Regular cardiac myocyte (primary cell): Measurements from ENCODE around the gene TLX2. TPM values are rescaled to one million over a fixed set of nuclear protein-coding genes. Genes with fewer than 3 reads are reported as not detected.

Experiments
- total RNA-seq: library from RNA; depleted of rRNA; stranded (reverse); fragments of >200 nt; gene quantifications from 2 replicates; pipeline ENCODE4 v1.2.3, GENCODE V29; 2014

TLX2 gene
- total RNA-seq: under 0.01 TPM in 1 of 2 replicates, not detected in the other

DNA sequence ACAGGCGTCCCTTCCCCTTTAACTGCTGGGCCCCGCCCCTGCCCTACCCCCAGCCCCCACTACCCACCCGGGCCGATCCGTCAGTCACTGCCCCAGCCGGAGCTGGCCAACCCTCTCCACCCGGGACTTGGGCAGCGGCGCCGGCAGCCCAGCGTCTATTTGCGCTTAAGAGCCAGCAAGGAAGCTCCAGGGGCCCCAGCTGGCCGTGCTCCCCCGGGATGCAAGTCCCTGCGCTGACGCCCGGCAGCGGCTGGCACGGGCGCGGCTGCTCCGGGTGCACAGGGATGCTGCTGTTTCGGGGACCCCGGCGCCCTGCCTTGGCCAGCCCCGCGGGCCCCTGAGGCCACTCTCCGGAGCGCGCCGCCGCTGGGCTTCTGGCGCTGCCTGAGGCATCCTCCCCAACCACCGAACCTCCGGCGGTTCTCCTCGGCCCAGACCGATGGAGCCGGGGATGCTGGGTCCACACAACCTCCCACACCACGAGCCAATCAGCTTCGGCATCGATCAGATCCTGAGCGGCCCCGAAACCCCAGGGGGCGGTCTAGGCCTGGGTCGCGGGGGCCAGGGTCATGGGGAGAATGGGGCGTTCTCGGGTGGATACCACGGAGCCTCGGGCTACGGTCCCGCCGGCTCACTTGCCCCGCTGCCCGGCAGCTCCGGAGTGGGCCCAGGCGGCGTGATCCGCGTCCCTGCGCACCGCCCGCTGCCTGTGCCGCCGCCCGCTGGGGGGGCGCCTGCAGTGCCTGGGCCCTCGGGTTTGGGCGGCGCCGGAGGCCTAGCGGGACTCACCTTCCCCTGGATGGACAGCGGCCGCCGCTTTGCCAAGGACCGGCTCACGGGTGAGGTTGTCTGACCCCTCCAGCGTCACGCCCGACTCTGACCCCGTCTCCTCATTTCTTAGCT lies at the start of gene TLX2:
TSS of gene TLX2 (plus strand) at position 83 of the 903 bp plus-strand sequence. CDS start at position 440, 357 bp downstream.

DNA sequence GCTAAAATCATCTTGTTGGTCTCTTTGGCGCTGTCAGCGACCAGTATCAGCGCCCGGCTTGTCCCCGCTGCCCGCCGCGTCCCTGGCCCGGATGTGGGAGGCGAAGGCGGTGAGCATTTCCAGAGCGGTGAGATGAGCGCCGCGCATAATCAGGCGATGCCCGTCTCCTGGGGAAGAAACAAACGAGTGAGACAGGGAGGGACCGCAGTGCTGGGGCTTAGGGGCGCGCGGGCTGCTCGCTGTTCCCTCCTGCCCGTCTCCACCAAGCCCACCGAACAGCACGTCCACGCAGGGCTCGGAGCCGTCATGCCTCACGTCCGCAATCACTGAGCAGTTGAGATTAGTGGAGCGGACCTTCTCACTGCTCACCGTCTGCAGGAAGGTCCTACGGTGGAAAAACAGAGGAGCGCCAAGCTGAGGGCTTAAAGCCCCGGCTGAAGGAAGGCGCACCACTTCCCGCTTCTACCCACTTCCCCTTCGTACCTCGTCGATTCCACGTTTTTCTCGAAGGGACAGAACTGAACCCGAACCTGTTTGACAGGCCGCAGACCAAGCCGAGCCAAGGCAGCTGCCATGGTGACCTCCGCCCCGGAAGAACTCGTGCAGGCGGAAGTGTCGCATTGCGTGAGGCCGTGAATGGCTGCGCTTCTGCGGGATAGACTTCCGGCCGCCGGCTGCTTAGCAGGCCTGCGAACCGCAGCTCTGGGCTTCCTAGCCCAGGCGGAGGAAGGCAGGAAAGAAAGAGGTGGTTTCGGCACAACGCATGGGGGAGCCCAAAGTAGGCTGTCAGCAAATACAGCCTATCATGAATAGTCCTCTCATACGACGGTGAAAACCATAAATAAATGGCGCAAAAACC lies 41.9 kb upstream of the TLX2 start, which contains the start of gene MRPL53:
TSS of gene MRPL53 (minus strand) at position 595 of the 859 bp plus-strand sequence. CDS start at position 575, 20 bp downstream.

DNA sequence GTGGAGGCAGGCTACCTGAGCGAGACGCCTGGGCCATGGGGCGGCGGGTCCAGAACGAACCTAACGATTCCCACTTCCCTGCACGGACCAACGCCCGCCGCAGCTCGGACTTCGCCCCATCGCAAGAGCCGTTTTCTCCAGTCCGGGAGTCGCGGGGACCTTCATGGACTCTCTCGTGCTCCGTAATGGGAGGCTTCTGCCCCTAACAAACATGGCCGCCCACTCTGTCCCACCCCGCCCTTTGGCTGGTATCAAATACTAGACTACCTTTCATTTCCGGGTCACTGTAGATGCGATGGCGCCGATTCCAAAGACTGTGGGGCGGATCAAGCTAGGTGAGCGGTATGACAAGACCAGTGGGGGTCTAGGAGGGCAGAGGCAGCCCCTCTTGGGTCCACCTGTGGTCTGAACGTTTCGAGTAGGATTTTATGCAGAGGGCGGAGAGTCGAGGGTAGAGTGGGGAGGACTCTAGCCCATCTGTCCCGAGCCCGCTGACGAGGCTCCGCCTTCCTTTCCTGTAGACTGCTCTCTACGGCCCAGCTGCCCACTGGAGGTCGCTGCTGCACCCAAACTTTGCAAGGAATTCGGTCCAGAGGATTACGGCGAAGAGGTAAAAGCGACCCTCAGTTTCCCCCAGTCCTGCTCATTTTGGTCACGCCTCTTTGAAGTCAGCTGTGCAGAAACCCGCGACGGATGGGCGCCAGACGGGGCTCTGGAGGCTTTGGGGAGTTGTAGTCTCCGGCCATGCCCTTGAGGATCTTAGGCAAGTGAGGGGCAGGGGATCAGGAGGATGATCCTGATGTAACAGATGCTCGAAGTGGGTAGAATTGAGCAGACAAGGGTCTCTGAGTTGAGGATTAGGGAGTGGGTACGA lies 31.2 kb upstream of the TLX2 start, which contains the start of the genes CCDC142 and TTC31:
TSS of gene CCDC142 (minus strand) at position 198 of the 874 bp plus-strand sequence. CDS start at position 37, 161 bp downstream.
TSS of gene TTC31 (plus strand) at position 281 of the 874 bp plus-strand sequence. CDS start at position 296, 15 bp downstream.

DNA sequence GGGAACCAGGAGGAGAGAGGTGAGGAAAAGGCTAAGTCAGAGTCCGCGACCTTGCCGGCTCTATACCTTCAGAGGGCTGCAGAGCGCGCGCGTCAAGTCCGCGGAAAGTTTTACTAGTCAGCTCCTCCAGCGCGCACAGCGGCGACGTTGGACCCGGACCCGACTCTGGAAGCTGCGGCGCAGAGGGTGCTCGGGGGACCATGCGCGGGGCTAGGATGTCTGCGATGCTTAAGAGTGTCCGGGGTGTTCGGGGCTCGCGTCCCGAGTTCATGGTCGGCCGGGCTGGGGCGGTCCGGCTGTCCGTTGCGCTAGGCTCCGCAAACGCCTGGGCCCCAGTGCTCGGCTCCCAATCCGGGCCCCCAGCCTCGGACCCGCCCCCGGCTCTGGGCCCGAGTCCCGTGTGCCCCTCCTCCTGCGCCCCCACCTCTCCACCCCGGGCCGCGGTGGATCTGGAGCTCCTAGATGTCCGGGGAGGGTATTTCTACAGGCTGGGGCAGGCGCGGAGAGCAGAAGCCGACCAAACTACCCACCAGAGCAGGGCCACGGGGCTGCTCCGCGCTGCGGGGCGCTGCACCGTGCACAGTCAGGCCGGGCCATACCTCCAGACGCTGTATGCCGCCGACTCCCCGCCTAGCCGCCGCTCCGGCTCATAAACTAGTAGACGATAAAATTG lies 14.8 kb upstream of the TLX2 start, which contains the start of gene LBX2:
TSS of gene LBX2 (minus strand) at position 337 of the 673 bp plus-strand sequence. CDS start at position 271, 66 bp downstream.

DNA sequence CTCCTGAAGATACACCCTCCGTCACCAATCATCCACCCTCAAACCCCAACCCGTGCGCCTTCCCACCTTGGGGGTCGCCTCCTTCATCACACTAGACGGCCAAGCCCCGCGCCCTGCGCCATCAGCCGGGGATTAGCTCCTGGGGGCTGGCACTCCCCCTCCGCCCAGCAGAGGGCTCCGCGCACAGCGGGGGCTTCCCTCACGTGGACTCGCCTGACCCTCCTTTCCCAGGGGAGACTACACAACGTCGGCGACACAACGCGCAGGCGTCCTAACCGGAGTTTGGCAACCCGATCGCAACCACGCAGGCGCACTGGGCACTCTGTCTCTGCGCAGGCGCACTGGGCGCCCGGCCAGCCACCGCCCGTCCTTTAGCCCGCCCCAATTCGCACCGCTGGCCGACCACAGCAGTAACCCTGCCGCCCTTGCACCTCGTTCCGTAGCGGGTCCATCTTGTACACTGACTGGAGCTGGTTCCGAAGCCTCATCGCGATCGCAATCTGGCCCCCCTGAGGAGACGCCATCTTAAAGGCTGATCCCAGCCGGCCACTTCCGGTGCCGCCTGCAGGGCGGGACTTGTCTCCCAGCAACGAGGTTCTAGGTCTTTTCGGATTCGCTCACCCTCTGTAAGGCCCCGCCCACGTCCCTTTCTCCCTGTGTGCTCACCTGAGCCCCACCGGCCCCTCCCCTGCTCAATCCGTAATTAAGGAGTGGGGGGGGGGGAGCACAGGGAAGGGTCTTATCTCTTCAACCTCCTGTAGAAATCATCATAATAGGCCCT lies 6.9 kb upstream of the TLX2 start, which contains the start of gene PCGF1:
TSS of gene PCGF1 (minus strand) at position 551 of the 781 bp plus-strand sequence. CDS start at position 524, 27 bp downstream.

DNA sequence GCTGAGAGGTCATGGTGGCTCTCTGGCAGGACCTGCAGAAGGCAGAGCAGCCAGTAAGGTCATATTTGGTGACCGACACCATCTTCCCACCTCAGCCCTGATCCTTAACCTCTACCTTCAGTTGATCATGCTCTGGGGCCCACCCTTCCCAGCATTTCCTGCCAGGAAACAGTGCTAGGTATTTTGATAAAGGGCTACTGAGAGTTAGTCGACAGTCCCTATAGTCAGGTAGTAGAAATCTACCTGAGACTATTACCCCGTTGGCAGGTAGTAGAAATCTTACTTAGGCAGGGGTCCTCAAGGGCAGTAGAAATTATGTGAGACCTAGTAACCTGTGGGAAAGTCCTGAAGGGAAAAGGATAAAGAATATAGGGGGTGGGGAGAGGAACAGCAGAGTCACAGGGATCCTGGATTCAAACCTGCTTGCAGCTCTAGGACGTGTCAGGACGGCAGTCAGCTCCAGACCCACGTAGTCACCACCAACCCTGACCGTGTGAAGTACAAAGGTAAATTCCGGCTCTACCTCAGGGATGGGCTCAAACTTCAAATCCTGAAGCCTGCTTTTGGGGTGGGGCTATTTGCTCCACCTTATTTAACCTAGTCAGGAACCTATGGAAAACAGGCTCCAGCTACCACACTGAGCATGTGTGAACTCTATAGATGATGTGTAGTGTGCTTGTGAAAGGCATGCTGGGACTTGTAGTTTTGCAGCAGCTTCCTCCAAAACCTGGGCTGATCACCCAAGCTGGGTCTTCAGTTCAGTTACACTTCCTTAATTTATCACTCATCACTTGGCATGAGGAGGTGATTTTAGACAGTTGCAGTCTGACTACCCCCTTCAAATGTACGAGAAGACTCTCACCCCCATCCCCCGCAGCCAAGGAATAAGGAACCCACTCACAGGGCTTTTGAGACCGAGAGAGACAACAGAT lies 11.7 kb downstream of the TLX2 start, which contains the start of gene DQX1:
TSS of gene DQX1 (minus strand) at position 515 of the 932 bp plus-strand sequence. CDS start at position 13, 502 bp downstream.

DNA sequence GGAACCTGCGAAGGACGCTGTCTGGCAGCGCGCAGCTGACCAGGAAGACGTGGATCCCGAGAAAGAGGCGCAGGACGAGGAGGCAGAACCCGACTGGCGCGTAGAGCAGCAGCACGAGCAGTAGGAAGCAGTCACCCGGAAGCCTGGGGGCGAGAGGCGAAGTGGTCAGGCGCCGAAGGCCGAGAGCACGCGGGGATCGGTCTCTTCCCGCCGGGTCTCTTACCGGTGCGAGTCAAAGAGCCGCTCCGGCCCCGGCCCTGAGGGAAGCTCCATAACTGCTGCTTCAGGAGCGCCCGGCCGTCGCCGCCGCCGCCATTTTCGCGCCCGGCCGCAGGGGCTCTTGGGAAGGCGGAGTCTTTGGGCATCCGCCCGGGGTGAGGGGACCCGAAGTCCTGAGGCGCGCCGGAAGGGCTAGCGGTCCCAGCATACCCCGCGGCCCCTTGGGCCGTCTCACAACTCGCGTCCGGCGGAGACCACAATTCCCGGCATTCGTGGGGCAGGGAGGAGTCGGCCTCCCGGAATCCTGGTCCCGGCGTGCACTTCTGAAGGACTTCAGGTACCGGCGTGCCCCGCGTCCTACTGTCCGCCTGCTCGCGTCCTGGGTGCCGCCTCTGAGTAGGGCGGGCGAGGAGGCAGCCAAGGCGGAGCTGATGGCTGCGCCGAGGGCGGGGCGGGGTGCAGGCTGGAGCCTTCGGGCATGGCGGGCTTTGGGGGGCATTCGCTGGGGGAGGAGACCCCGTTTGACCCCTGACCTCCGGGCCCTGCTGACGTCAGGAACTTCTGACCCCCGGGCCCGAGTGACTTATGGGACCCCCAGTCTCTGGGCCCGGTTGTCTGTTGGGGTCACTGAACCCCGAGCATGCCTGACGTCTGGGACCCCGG lies 15.3 kb downstream of the TLX2 start, which contains the start of the genes AUP1 and HTRA2:
TSS of gene AUP1 (minus strand) at position 350 of the 882 bp plus-strand sequence. CDS start at position 273, 77 bp downstream.
TSS of gene HTRA2 (plus strand) at position 577 of the 882 bp plus-strand sequence. CDS start at position 651, 74 bp downstream.

DNA sequence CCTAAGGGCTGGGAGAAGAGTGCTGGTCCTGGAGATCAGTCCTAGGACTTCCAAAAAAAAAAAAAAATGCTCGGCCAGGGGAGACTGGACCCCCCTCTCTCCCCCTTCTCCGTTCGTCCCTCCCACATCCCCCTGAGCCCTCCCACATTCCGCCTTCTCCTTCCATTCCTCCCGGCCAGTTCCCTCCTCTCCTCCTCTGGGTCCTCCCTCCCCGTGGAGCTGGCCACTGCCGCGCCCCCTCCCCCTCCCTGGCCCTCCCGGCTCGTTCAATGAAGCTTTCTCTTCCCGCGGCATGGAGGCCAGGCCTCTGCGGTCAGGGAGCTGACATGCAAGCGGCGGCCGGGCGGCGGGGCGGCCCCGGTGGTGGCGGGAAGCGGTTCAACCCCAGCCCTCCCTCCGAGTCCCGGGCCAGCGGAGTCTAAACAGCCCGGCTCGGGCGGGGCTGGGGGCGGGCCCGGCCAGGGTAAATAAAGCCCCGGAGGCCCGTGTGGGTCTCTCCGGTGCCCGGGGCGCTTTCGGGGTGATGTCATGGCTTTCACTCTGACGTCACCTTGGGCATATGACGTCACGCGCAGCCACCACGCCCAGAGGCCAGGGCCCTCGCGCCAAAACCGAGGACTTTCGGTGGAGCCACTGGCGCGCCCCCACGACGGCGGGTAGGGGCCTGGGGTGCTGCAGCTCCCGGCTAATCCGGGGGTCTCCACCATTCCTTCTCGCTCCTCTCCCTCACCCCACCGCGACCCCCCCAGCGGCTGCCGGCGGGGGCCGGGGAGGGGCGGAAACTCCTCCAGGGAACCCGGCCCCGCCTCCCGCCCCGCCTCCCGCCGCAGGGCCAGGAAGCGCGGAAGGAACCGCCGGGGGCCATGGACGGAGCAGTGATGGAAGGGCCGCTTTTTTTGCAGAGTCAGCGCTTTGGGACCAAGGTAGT lies 39.9 kb downstream of the TLX2 start, which contains the start of the genes DOK1 and LOXL3:
TSS of gene DOK1 (plus strand) at position 829 of the 928 bp plus-strand sequence. CDS start at position 864, 35 bp downstream.
TSS of gene LOXL3 (minus strand) at position 51 of the 928 bp plus-strand sequence. CDS start 1,308 bp downstream, outside the sequence.

Other genes with a start within 250 kb of the TLX2 start
- under 0.01 TPM in 1 of 2 replicates, not detected in the other for gene SLC4A5, start 171.0 kb upstream of the TLX2 start, total RNA-seq
- 202 and 203 TPM in 2 replicates for gene DCTN1, start 134.1 kb upstream of the TLX2 start, total RNA-seq
- 0.58 and 1.1 TPM in 2 replicates for gene C2orf81, start 92.8 kb upstream of the TLX2 start, total RNA-seq
- gene WDR54, start 92.7 kb upstream of the TLX2 start, total RNA-seq: 38.6 and 76.1 TPM in 2 replicates
- 10.2 and 13.5 TPM in 2 replicates for gene RTKN, start 72.5 kb upstream of the TLX2 start, total RNA-seq
- gene INO80B, start 59.4 kb upstream of the TLX2 start, total RNA-seq: 7.1 and 16.3 TPM in 2 replicates
- 39.1 and 58.9 TPM in 2 replicates for gene WBP1, start 56.0 kb upstream of the TLX2 start, total RNA-seq
- gene MOGS, start 49.1 kb upstream of the TLX2 start, total RNA-seq: 65.7 and 82.4 TPM in 2 replicates
- 37.5 and 47.0 TPM in 2 replicates for gene MRPL53, start 41.8 kb upstream of the TLX2 start, total RNA-seq
- gene CCDC142, start 31.5 kb upstream of the TLX2 start, total RNA-seq: 18.0 and 22.3 TPM in 2 replicates
- 10.7 and 14.6 TPM in 2 replicates for gene TTC31, start 31.4 kb upstream of the TLX2 start, total RNA-seq
- 2.1 and 2.8 TPM in 2 replicates for gene LBX2, start 14.8 kb upstream of the TLX2 start, total RNA-seq
- 20.3 and 25.9 TPM in 2 replicates for gene PCGF1, start 6.8 kb upstream of the TLX2 start, total RNA-seq
- not detected in 2 replicates for gene DQX1, start 11.8 kb downstream of the TLX2 start, total RNA-seq
- 104 and 110 TPM in 2 replicates for gene AUP1, start 15.3 kb downstream of the TLX2 start, total RNA-seq
- 44.8 and 51.2 TPM in 2 replicates for gene HTRA2, start 15.5 kb downstream of the TLX2 start, total RNA-seq
- 147 and 384 TPM in 2 replicates for gene LOXL3, start 39.5 kb downstream of the TLX2 start, total RNA-seq
- 74.6 and 108 TPM in 2 replicates for gene DOK1, start 40.3 kb downstream of the TLX2 start, total RNA-seq
- under 0.01 and 0.19 TPM in 2 replicates for gene M1AP, start 133.9 kb downstream of the TLX2 start, total RNA-seq
- 8.1 and 12.4 TPM in 2 replicates for gene SEMA4F, start 139.8 kb downstream of the TLX2 start, total RNA-seq